Activated B cell treated with CpG ODN at 0.5 μM for 24 hours (primary cell): ENCODE measurements around the gene SAV1. TPM values are rescaled to one million over a fixed set of nuclear protein-coding genes. Genes with fewer than 3 reads are reported as not detected.

Experiments used
- ATAC-seq: fragments of 200-7000 bp; cut with Tn5 transposase; one replicate; pipeline ENCODE4 v1.10.0; 2021; ENCODE audit warnings: low read depth, mild to moderate bottlenecking, moderate library complexity
- CTCF ChIA-PET: fragments of 350-600 bp; sonication (Branson Sonifier 250); formaldehyde crosslinking; loops from one replicate; lab custom pipeline; 2021; ENCODE audit warnings: antibody characterized with exemption; lab: Charles Lee
- POLR2A ChIA-PET: fragments of 350-600 bp; sonication (Branson Sonifier 250); formaldehyde crosslinking; loops from one replicate; lab custom pipeline; 2021; ENCODE audit warnings: antibody characterized with exemption; lab: Charles Lee
- DNase-seq: peaks from one replicate; pipeline ENCODE4 v3.0.0; 2022
- H3K27ac Mint-ChIP-seq: one replicate; pipeline ENCODE4 v1.8.0; 2020; ENCODE audit warnings: mixed read lengths
- H3K27me3 Mint-ChIP-seq: one replicate; pipeline ENCODE4 v1.8.0; 2021; ENCODE audit warnings: mixed read lengths
- H3K36me3 Mint-ChIP-seq: one replicate; pipeline ENCODE4 v1.8.0; 2021; ENCODE audit warnings: low read depth, mixed read lengths
- H3K4me1 Mint-ChIP-seq: one replicate; pipeline ENCODE4 v1.8.0; 2021; ENCODE audit warnings: mixed read lengths
- H3K4me3 Mint-ChIP-seq: one replicate; pipeline ENCODE4 v1.8.0; 2020; ENCODE audit warnings: mild to moderate bottlenecking, mixed read lengths
- H3K9me3 Mint-ChIP-seq: one replicate; pipeline ENCODE4 v1.8.0; 2020; ENCODE audit warnings: mixed read lengths
- CTCF ChIP-seq: fragments of 200-600 bp; IDR thresholded peaks from one replicate; pipeline ENCODE4 v1.8.0; 2022; ENCODE audit warnings: antibody characterized with exemption, mild to moderate bottlenecking
- intact Hi-C: fragments of 100-400 bp; cut with micrococcal nuclease; formaldehyde crosslinking; loops from one replicate; pipeline ENCODE4 v1.15.1; 2024
- total RNA-seq: library from RNA; stranded (reverse); gene quantifications from 2 replicates; pipeline ENCODE4 v1.2.3, GENCODE V29; 2022

SAV1 gene
- total RNA-seq, 1 donor from 2014 or later: 33.3 TPM

- intact Hi-C loops: loop anchor here (1.0 kb wide), 4 partner anchors 113 to 259 kb away; no protein-coding TSS in a partner anchor
- Mint-ChIP-seq H3K27me3 (no peaks in the 10 kb centered on the region), H3K4me1 (no peaks in the 10 kb centered on the region), H3K36me3 (no peaks in the 10 kb centered on the region), H3K27ac (no peak overlapping the region), H3K4me3 (no peak overlapping the region), H3K9me3 (no peaks in the 10 kb centered on the region)
- DNase-seq (no peak), ATAC-seq (no peak)
- CTCF ChIA-PET: interaction anchor here (0.9 to 2.4 kb wide), 14 partner anchors 9 to 259 kb away, joined by 3 to 23 read pairs (median 5); no protein-coding TSS in a partner anchor
- POLR2A ChIA-PET: no interaction called here
- TF ChIP-seq CTCF: no peak
These were observed 67.3 kb downstream of the SAV1 start for GRCh38 chr14:50600849-50601248.

GRCh38 chr14:50599700-50600444 is 68.2 kb downstream of the SAV1 start:
- no peaks in the 10 kb centered on the region for H3K27me3 Mint-ChIP-seq
- ChIA-PET POLR2A (no interaction called here), CTCF (interaction anchor here (0.6 to 2.4 kb wide), 14 partner anchors 8 to 181 kb away, joined by 3 to 23 read pairs (median 5); no protein-coding TSS in a partner anchor)
- no peaks in the 10 kb centered on the region for H3K4me1 Mint-ChIP-seq
- no peaks in the 10 kb centered on the region for H3K36me3 Mint-ChIP-seq
- no peak overlapping the region for H3K27ac Mint-ChIP-seq
- intact Hi-C loops: loop anchor here (1.0 kb wide), 4 partner anchors 114 to 260 kb away; no protein-coding TSS in a partner anchor
- ATAC-seq (no peak), DNase-seq (no peak)
- H3K4me3 Mint-ChIP-seq: no peak overlapping the region
- no peaks in the 10 kb centered on the region for H3K9me3 Mint-ChIP-seq
- TF ChIP-seq CTCF: no peak

DNA sequence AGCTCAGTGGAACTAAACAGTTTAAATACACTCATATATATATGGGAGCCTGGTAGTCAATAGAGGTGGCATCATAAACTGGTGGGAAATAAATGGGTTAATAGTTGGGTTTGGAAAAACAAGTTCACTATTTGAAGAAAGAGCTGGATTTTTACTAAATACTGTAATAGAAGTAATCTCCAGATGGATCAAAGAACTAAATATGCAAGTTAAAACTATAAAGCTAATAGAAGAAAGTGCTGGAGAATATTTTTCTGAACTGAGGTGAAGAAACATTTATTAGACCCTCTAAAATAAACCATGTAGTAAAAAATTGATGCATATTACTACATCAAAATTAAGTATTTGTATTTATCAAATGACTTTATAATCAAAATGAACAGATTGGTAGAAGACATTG is 69.3 kb downstream of the SAV1 start:
- Mint-ChIP-seq H3K27ac (no peak overlapping the region), H3K36me3 (peaks cover 2% of the 10 kb centered on the region), H3K4me1 (no peaks in the 10 kb centered on the region), H3K9me3 (no peaks in the 10 kb centered on the region), H3K27me3 (no peaks in the 10 kb centered on the region), H3K4me3 (no peak overlapping the region)
- POLR2A ChIA-PET: no interaction called here
- CTCF ChIA-PET: interaction anchor here (1.1 to 2.7 kb wide), 5 partner anchors 17 to 261 kb away, joined by 3 to 16 read pairs (median 9); no protein-coding TSS in a partner anchor
- DNase-seq: no peak
- intact Hi-C loops: no loop called here
- no peak for TF ChIP-seq CTCF
- no peak for ATAC-seq

GRCh38 chr14:50594577-50595316 is 73.4 kb downstream of the SAV1 start:
- Mint-ChIP-seq H3K27ac (no peak overlapping the region), H3K9me3 (no peaks in the 10 kb centered on the region), H3K36me3 (peaks cover 2% of the 10 kb centered on the region), H3K27me3 (no peaks in the 10 kb centered on the region), H3K4me1 (no peaks in the 10 kb centered on the region), H3K4me3 (no peak overlapping the region)
- ChIA-PET POLR2A (interaction anchor here (0.8 kb wide), 1 partner anchor 12 kb away, joined by 3 read pairs; no protein-coding TSS in a partner anchor), CTCF (interaction anchor here (0.6 to 1.4 kb wide), 3 partner anchors 120 to 266 kb away, joined by 3 to 5 read pairs (median 4); no protein-coding TSS in a partner anchor)
- DNase-seq (no peak), ATAC-seq (no peak)
- intact Hi-C loops: no loop called here
- TF ChIP-seq CTCF: no peak

GRCh38 chr14:50590464-50590863 is 77.6 kb downstream of the SAV1 start:
- Mint-ChIP-seq H3K27ac (no peak overlapping the region), H3K9me3 (no peaks in the 10 kb centered on the region), H3K4me3 (no peak overlapping the region), H3K27me3 (no peaks in the 10 kb centered on the region), H3K4me1 (no peaks in the 10 kb centered on the region), H3K36me3 (peaks cover 6% of the 10 kb centered on the region)
- DNase-seq (no peak), ATAC-seq (no peak)
- POLR2A ChIA-PET: no interaction called here
- intact Hi-C loops: no loop called here
- TF ChIP-seq CTCF: no peak
- CTCF ChIA-PET: no interaction called here
